ENCODE measurements around the gene ATP9A.

The ATP9A gene

GRCh38 chr20:51758978-51759544, 9.1 kb downstream of the ATP9A start:
- TF ChIP-seq CTCF (conservative IDR thresholded peaks at IDR 0.05) = no peak
- peak overlapping the region; percentile 29; the same call in 1 of the 2 replicates for H3K27ac ChIP-seq

- no peak for TF ChIP-seq CTCF (conservative IDR thresholded peaks at IDR 0.05)
- peak overlapping the region; percentile 29 for H3K27ac ChIP-seq
Measured at GRCh38 chr20:51757226-51757625, 11.0 kb downstream of the ATP9A start.

- no peak for TF ChIP-seq CTCF (conservative IDR thresholded peaks at IDR 0.05)
- peak overlapping the region; percentile 29; the same call in 1 of the 2 replicates for H3K27ac ChIP-seq
Measured at GRCh38 chr20:51756653-51757052, 11.5 kb downstream of the ATP9A start.

- H3K27ac ChIP-seq = peak overlapping the region; percentile 74
Measured at GRCh38 chr20:51753220-51753619, 15.0 kb downstream of the ATP9A start.

GRCh38 chr20:51752343-51752951, 15.7 kb downstream of the ATP9A start:
- no peak for TF ChIP-seq CTCF (conservative IDR thresholded peaks at IDR 0.05)
- H3K27ac ChIP-seq = peak overlapping the region; percentile 74

- TF ChIP-seq CTCF (conservative IDR thresholded peaks at IDR 0.05) = no peak
- peak overlapping the region; percentile 13; the same call in 1 of the 2 replicates for H3K27ac ChIP-seq
Measured at GRCh38 chr20:51750770-51751388, 17.3 kb downstream of the ATP9A start.

- no peak for TF ChIP-seq CTCF (conservative IDR thresholded peaks at IDR 0.05)
- H3K27ac ChIP-seq = peak overlapping the region; percentile 13; the same call in 1 of the 2 replicates
Measured at GRCh38 chr20:51750037-51750769, 18.0 kb downstream of the ATP9A start.

Data from VCaP (cell line).